ENCODE measurements around the gene GALNS.
A peak's percentile ranks its signal among the peaks of the same experiment; 100 is the strongest.
"Not testable (repeated sequence)": the region's sequence is repeated elsewhere in the genome, so short reads cannot be mapped to it uniquely, and the experiment has no call there.

GALNS gene

DNA sequence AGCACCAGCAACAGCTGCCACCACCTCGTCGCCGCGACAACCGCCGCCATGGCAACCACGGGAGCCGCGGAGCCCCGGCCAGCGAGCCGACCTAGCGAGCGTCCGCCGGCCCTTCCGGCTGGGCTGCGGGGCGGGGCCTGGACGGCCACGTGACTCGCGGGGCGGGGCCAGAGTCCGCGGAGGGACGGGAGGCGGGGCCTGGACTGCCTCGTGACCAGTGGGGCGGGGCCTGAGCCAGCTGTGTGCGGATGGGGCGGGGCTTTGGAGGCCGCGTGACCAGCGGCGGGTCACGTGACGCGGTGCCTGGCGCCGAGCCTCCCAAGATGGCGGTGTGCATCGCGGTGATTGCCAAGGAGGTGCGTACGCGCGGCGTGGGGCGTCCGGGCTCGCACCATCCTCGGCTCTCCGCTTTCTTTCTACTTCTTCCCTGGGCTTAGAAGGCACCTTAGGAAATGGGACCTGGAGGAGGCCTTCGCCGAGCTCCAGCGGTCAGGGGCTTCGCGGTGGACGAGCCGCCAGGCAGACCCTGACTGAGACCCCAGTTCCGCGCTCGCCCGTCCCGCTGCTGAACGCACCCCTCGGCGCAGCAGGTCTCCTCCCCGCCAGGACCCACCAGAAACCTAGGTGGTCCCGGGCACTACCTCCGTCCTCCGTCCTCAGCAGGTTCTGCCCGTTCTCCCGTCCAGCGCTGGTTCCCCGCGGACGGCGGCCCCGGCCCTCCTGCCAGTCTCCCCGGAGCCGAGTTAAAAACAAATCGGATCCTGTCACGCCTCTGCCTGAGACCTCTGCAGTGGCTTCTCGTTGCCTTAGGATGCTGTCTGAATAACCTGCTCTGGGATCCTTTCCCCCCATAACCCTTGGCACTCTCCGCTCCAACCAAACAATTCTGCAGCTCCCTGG is at the start of gene GALNS, which contains the start of gene TRAPPC2L:
GALNS (minus strand) TSS at position 120 of the 900 bp plus-strand sequence; CDS start at position 50, 70 bp downstream.
TRAPPC2L (plus strand) TSS at position 300 of the 900 bp plus-strand sequence; CDS start at position 324, 24 bp downstream.
- peak; percentile 83 for DNase-seq

DNA sequence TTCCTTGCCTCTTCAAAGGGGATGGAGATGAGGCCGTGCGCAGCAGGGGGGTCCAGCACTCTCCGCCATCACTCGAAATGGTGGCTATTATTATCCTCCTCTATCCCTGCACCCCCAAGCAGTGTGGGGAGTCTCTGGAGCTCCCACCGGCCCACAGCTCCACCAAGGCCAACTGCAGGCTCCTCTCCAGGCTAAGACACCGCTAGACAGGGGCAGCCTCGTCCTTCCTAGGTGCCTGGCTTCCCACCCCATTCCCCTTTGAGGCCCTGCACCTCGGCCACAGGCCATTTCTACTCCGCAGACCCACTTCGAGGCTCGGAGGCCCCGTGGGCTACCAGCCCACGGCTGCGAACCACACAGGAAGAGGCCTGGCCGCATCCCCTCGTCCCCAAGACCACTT is 49.3 kb upstream of the GALNS start:
- DNase-seq: no peak

DNA sequence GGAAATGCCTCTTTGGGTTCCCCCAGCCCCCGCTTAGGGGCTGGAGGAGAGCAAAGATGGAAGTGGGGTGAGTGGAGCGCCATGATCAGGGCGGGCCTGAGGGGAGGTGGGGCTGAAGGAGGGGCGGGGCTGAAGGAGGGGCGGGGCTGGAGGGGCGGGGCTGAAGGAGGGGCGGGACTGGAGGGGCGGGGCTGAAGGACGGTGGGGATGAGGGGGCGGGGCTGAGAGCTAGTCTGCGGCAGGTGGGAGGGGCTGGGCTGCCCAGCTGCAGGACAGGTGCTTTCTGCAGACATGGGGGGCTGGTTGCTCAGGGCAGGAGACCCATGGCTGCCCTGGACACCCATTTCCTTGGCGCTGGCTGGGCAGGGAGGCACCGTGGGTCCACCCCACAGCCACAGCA is 48.8 kb upstream of the GALNS start:
- DNase-seq: no peak

- DNase-seq: no peak
These were observed 48.1 kb upstream of the GALNS start for GRCh38 chr16:88904676-88905365.

GRCh38 chr16:88903267-88903666 is 46.5 kb upstream of the GALNS start:
- DNase-seq: no peak

DNA sequence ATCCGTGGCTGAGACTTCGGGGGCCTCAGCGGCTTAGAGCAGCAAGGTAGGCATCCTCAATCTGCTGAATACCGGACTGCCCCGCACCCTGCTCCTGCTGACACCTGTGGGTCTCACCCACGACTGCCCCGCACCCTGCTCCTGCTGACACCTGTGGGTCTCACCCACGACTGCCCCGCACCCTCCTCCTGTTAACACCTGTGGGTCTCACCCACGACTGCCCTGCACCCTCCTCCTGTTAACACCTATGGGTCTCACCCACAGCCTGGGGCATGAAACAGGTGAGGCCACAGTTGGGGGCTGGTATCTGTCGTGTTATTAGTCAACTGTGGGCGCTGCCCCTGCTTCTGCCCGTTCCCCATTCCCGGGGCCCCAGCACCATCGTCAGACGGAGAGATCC is 46.0 kb upstream of the GALNS start:
- no peak for DNase-seq

GRCh38 chr16:88901718-88902337 is 45.1 kb upstream of the GALNS start:
- DNase-seq: no peak

DNA sequence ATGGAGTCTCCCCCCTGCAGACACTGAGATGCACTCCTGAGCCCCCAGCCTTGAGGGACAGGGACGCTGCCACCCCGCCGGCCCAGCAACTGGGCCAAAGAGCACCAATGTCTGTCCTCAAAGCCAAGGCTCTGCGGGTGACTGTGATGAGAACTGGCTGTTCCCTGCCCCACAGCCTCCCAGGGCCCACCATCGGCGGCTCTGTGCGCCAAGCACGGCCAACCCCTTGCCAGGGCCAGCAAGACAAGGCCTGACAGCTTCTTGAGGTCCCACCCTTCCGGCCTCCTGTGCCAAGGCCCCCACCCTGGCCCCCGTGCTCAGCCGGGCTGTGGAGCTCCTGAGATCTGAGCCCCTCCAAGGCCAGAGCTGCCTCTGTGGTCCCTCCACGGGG is 43.9 kb upstream of the GALNS start:
- no peak for DNase-seq

GRCh38 chr16:88899901-88900661 is 43.3 kb upstream of the GALNS start:
- DNase-seq: no peak

GRCh38 chr16:88897696-88898425 is 41.1 kb upstream of the GALNS start:
- no peak for DNase-seq

DNA sequence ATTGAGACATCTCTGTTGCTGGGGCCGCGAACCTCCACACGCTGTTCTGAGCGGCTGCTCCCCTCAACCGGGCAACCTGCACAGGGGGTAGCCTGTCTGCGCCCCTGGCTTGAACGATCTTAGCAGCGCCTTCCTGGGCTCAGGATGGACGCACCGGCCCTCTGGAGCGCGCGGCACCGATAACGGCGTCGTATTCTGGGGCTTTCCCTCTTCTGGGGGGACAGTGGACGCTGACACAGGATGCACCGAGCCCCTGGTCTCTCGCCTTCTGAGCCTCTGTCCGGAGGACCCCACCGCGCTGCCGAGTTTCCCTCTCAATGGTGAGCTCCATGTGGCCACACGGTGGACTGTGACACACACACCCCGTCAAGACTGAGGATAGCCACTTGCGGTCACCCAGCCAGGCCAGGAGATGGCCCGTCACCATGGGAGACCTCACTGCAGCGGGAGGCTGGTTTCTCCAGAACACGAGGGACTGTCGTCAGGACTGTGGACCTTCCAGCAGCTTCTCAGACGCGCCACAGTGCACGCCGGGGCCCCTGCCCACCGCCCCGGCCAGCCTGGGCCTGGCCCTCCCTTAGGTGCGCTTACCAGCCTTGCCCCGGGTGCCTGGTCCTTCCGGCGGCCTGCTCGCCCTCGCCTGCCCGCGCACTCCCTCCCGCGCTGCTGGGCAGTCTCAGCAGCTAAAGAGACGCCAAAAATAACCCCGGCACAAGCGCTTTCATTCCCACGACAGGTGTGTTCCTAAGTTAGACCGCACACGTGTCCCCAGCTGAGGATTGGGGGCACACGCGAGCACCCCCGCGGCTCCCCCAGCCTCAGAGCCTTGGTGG is 39.7 kb upstream of the GALNS start:
- no peak for DNase-seq

- DNase-seq: no peak
These were observed 38.6 kb upstream of the GALNS start for GRCh38 chr16:88895335-88895734.

DNA sequence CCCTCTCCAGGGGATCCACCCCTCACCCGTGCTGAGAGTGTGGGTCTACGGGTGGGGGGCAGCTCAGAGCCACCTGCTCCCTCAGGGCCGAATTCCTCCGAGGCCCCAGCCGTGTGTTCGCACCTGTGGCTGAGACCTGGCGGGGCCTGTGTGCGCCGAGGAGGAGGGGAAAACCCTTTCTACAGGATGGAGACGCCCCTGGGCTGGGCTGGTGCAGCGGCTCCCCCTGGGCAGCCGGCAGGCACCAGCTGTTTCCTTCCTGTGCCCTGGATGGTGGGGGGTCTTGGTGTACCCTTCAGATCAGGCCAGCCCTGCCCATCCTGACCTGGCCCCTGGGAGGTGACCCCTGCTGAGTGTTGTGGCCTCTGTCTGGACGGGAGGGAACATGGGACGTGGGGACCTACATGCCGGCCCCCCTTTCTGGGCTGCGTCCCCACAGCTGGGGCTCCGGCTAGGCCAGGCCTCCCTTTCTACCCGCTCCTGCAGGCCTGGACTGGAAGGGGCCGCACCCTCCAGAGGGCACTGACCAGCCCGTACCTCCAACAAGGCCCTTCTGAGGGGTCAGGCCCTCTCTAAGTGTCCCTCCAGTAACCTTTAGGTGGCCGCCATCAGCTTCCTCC is 38.0 kb upstream of the GALNS start:
- no peak for DNase-seq

DNA sequence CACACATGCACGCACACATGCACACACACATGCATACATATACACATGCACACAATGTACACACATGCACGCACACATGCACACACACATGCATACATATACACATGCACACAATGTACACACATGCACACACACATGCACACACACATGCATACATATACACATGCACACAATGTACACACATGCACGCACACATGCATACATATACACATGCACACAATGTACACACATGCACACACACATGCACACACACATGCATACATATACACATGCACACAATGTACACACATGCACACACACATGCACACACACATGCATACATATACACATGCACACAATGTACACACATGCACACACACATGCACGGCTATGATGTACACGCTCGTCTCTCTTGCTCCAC is 37.5 kb upstream of the GALNS start:
- not testable (repeated sequence) for DNase-seq

- no peak for DNase-seq
These were observed 36.6 kb upstream of the GALNS start for GRCh38 chr16:88893127-88893968.

- DNase-seq: no peak
These were observed 35.3 kb upstream of the GALNS start for GRCh38 chr16:88892065-88892464.

DNA sequence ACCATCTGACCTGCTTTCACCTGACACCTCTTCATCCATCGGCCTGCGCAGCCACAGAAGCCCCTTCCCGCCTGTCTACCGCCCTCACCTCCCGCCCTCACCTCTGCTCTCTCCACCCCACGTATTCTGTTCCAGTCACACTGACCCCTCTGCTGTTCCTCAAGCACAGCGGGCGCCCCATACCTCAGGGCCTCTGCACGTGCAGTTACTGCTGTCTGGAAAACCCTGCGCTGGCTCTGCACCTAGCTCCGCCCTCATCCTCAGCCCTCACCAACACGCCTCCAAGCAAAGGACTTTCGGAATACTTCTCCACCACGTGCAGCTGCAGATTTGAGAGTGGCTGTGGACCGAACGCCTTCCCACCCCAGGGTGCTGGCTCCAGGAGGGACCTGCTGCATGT is 34.3 kb upstream of the GALNS start:
- no peak for DNase-seq

DNA sequence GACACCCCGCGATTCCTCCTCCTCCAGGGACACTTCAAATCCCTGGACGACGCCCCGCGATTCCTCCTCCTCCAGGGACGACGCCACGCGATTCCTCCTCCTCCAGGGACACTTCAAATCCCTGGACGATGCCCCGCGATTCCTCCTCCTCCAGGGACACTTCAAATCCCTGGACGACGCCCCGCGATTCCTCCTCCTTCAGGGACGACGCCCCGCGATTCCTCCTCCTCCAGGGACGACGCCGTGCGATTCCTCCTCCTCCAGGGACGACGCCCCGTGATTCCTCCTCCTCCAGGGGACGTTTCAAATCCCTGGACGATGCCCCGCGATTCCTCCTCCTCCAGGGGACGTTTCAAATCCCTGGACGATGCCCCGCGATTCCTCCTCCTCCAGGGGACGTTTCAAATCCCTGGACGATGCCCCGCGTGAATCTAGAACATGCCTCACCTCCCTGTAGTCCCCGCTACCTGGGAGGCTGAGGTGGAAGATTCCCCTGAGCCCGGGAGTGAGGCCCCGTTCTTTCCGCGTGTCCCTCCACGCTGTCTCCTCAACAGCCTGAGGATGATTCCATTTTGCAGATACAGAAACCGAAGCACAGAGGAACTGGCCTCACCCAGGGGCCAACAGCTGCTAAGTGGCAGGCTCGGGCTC is 33.1 kb upstream of the GALNS start:
- DNase-seq: not testable (repeated sequence)
